ENCODE results near the gene CXorf66.

CXorf66 gene

DNA sequence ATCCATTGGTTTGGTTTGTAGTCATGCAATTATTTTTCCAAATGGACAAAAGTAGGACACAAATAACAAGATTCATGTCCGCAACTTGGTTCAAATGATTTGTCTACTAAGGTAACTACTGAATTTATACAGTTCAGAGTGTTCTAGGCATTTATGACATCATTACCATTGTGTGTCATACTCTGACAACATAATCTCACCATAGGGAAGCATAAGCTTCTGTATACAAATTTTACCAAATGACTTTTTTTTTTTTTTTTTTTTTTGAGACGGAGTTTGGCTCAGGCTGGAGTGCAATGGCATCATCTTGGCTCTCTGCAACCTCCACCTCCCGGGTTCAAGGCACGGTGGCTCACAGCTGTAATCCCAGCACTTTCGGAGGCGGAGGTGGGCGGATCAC, at the start of gene CXorf66:
TSS of gene CXorf66 (minus strand) at position 101 of the 400 bp plus-strand sequence. CDS start at position 76, 25 bp downstream.
- TF ChIP-seq, protein P1, sequence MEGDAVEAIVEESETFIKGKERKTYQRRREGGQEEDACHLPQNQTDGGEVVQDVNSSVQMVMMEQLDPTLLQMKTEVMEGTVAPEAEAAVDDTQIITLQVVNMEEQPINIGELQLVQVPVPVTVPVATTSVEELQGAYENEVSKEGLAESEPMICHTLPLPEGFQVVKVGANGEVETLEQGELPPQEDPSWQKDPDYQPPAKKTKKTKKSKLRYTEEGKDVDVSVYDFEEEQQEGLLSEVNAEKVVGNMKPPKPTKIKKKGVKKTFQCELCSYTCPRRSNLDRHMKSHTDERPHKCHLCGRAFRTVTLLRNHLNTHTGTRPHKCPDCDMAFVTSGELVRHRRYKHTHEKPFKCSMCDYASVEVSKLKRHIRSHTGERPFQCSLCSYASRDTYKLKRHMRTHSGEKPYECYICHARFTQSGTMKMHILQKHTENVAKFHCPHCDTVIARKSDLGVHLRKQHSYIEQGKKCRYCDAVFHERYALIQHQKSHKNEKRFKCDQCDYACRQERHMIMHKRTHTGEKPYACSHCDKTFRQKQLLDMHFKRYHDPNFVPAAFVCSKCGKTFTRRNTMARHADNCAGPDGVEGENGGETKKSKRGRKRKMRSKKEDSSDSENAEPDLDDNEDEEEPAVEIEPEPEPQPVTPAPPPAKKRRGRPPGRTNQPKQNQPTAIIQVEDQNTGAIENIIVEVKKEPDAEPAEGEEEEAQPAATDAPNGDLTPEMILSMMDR (IDR thresholded peaks at IDR 0.05; ENCODE audit: low read depth, low read length): no peak
- DNase-seq (ENCODE audit: low read depth in 2 of 2): no peak
- H3K4me3 ChIP-seq (replicated peaks in 1 of 2; ENCODE audit: low read depth in 2 of 2, low read length in 2 of 2): no peak within 1 kb of the TSS

GRCh38 chrX:139982856-139983255, 17.5 kb upstream of the CXorf66 start:
- DNase-seq (ENCODE audit: low read depth in 2 of 2): no peak
- TF ChIP-seq, protein P1 (IDR thresholded peaks at IDR 0.05; ENCODE audit: low read depth, low read length): no peak
- no peak overlapping the region for H3K4me3 ChIP-seq (replicated peaks in 1 of 2; ENCODE audit: low read depth in 2 of 2, low read length in 2 of 2)

- no peak overlapping the region for H3K4me3 ChIP-seq (replicated peaks in 1 of 2; ENCODE audit: low read depth in 2 of 2, low read length in 2 of 2)
- DNase-seq (ENCODE audit: low read depth in 2 of 2): no peak
- TF ChIP-seq, protein P1 (IDR thresholded peaks at IDR 0.05; ENCODE audit: low read depth, low read length): no peak
These were observed 9.2 kb upstream of the CXorf66 start for GRCh38 chrX:139974471-139974870.

DNA sequence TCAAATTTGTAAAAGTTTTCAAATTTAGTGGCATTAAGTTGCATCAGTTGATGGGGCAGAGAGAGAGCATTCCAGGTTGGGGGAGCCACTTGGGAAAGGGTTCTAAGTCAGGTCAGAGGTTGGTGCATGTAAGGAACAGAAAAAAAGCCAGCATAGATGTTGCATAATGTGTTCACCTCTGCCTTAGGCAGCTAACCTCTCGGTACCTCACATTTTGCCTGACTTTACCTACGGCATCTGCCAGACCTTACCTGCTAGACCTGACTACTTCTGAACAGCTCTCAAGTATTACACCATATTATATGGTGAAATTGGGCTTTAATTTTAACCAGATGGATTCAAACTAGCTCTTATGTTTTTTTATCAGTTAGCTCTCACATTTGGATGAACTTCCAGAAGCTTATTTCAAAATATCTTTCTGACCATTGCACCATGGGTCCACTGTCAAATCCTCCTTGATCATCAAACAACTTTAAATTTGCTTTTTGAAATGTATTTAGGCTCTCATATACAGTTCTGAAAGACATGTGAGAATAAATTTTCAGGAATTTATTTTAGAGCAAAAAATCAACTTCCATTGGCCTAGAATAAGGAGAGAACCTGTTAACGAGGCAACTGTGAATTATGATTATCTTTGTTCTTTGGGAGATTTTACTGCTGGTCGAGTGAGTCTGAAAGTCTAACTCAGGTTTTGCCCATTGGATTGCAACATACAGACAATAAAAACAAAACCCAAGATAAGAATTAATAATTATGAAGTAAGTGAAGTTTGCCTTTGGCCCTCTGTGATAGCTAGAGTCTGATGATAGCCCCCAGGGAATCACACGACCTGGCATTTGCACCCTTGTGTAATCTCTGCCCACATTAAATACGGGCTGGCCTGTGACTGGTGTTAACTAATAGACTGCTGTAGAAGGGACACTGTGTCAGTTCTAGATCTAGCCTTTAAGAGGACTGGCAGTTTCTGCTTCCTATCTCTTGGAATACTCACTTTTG, 7.6 kb upstream of the CXorf66 start:
- H3K4me3 ChIP-seq (replicated peaks in 1 of 2; ENCODE audit: low read depth in 2 of 2, low read length in 2 of 2): no peak overlapping the region
- no peak for DNase-seq (ENCODE audit: low read depth in 2 of 2)
- TF ChIP-seq, protein P1 (IDR thresholded peaks at IDR 0.05; ENCODE audit: low read depth, low read length): no peak

DNA sequence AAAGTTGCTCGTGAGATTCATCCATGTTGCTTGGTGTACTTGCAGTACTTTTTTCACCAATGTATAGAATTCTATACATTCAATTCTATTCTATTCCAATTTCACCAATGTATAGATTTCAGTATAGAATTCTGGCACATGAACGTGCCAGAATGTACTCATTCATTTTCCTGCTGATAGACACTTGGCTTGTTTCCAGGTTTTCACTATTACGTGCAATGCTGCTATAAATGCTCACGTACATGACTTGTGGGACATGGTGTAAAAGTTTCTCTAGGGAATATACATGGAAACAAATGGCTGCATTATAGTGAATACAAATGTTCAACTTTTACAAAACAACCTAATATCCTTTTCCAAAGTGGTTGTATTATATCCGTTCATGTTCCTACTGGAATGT, 6.8 kb upstream of the CXorf66 start:
- DNase-seq (ENCODE audit: low read depth in 2 of 2): no peak
- no peak overlapping the region for H3K4me3 ChIP-seq (replicated peaks in 1 of 2; ENCODE audit: low read depth in 2 of 2, low read length in 2 of 2)
- TF ChIP-seq, protein P1 (IDR thresholded peaks at IDR 0.05; ENCODE audit: low read depth, low read length): no peak

DNA sequence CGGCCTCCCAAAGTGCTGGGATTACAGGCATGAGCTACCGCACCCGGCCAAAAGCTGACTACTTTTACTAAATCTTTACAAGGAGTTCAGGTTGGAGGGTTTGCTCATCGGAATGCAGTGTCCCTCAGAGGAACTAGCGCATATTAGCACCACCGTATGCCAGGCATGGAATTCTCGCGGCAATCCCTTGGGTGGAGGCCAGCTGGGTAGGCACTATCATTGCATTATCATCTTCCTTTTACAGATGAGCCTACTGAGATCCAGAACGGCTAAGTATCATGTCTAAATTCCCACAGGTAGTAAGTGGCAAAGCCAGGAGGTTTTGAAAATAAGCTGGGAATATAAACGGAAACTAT, 6.1 kb upstream of the CXorf66 start:
- TF ChIP-seq, protein P1 (IDR thresholded peaks at IDR 0.05; ENCODE audit: low read depth, low read length): no peak
- H3K4me3 ChIP-seq (replicated peaks in 1 of 2; ENCODE audit: low read depth in 2 of 2, low read length in 2 of 2): no peak overlapping the region
- no peak for DNase-seq (ENCODE audit: low read depth in 2 of 2)

All from cardiac fibroblast (primary cell).